NCI-H460 (cell line): ENCODE results near the gene PRR5. TPM values are rescaled to one million over a fixed set of nuclear protein-coding genes. Genes with fewer than 3 reads are reported as not detected.

Source experiments
- DNase-seq: peaks from one replicate; pipeline ENCODE4 v3.0.0-alpha.2; 2016; ENCODE audit warnings: low read depth; ENCODE audit errors: extremely low read depth
- total RNA-seq: library from RNA; depleted of rRNA; stranded (reverse); fragments of >200 nt; shearing (Covaris generic); gene quantifications from 2 replicates; pipeline ENCODE4 v1.2.3, GENCODE V29; 2014

Gene PRR5
- total RNA-seq, 1 experiment from 2014 or later: 7.1 TPM

- DNase-seq: no peak
Measured at GRCh38 chr22:44711241-44711560, 9.2 kb downstream of the PRR5 start.

GRCh38 chr22:44711690-44712555 lies 9.9 kb downstream of the PRR5 start:
- no peak for DNase-seq

- DNase-seq: no peak
Measured at GRCh38 chr22:44712962-44713361, 11.0 kb downstream of the PRR5 start.

- DNase-seq: no peak
Measured at GRCh38 chr22:44714703-44715350, 12.8 kb downstream of the PRR5 start.

GRCh38 chr22:44718418-44718817 lies 16.4 kb downstream of the PRR5 start:
- DNase-seq: no peak

GRCh38 chr22:44719586-44720368 lies 17.8 kb downstream of the PRR5 start:
- no peak for DNase-seq

GRCh38 chr22:44721213-44721612 lies 19.2 kb downstream of the PRR5 start:
- no peak for DNase-seq

GRCh38 chr22:44722611-44723010 lies 20.6 kb downstream of the PRR5 start:
- DNase-seq: no peak

- peak; percentile 28 for DNase-seq
Measured at GRCh38 chr22:44723801-44724200, 21.8 kb downstream of the PRR5 start.

GRCh38 chr22:44724416-44724815 lies 22.4 kb downstream of the PRR5 start:
- DNase-seq: no peak

- no peak for DNase-seq
Measured at GRCh38 chr22:44724859-44725258, 22.9 kb downstream of the PRR5 start.

GRCh38 chr22:44726439-44726838 lies 24.4 kb downstream of the PRR5 start:
- DNase-seq: no peak

GRCh38 chr22:44727148-44727547 lies 25.1 kb downstream of the PRR5 start:
- DNase-seq: no peak

- no peak for DNase-seq
Measured at GRCh38 chr22:44727709-44728108, 25.7 kb downstream of the PRR5 start.

- DNase-seq: no peak
Measured at GRCh38 chr22:44728761-44729324, 26.8 kb downstream of the PRR5 start.

GRCh38 chr22:44729391-44730021 lies 27.5 kb downstream of the PRR5 start:
- no peak for DNase-seq

- DNase-seq: no peak
Measured at GRCh38 chr22:44730022-44730393, 28.0 kb downstream of the PRR5 start.

- DNase-seq: no peak
Measured at GRCh38 chr22:44730490-44731356, 28.7 kb downstream of the PRR5 start.

GRCh38 chr22:44731357-44731970 lies 29.5 kb downstream of the PRR5 start:
- DNase-seq: no peak
